ENCODE results near the gene CACNA1C.

GRCh38 chr12:2408262-2408661, 355.5 kb downstream of the CACNA1C start:
- TF ChIP-seq MYC (IDR thresholded peaks at IDR 0.05; ENCODE audit: low read depth, low read length) = no peak
- TF ChIP-seq CTCF (IDR thresholded peaks at IDR 0.05; ENCODE audit: low read depth, low read length) = no peak
- no peak for TF ChIP-seq POLR2A (IDR thresholded peaks at IDR 0.05; ENCODE audit: extremely low read depth, insufficient read length)
- no peak for TF ChIP-seq MAX (IDR thresholded peaks at IDR 0.05; ENCODE audit: low read depth, low read length)
